NCI-H524 treated with DMSO at 0.1 percent for 48 hours (cell line): ENCODE data around the gene GJA4.
"Not testable (repeated sequence)": the region's sequence is repeated elsewhere in the genome, so short reads cannot be mapped to it uniquely, and the experiment has no call there.

Experiments
- DNase-seq: peaks from one replicate; lab custom pipeline; 2025; lab: John Stamatoyannopoulos, UW

The GJA4 gene

DNA sequence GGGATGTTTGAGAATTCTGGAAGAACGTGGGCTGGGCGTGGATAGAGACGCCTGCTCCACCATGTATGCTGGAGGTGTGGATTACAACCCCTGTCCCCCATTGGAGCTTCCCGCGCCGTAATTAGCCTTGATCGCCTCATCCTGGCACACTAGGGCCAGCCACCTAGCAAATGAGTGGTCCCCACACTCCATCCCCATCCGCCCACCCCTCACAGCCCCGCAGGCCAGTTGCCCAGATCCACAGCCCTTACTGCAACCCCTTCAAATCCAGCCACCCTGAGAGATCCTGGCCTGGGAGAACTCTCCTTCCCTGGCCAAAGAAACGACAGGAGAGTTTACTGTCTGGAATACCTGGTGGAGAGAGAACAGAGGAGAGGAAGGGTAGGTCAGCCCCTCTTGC lies 375 bp upstream of the GJA4 start:
- DNase-seq = no peak

GRCh38 chr1:34794001-34794789 lies 1.4 kb downstream of the GJA4 start:
- DNase-seq = no peak

- DNase-seq = no peak
Observed at GRCh38 chr1:34794790-34795180, 2.0 kb downstream of the GJA4 start.

DNA sequence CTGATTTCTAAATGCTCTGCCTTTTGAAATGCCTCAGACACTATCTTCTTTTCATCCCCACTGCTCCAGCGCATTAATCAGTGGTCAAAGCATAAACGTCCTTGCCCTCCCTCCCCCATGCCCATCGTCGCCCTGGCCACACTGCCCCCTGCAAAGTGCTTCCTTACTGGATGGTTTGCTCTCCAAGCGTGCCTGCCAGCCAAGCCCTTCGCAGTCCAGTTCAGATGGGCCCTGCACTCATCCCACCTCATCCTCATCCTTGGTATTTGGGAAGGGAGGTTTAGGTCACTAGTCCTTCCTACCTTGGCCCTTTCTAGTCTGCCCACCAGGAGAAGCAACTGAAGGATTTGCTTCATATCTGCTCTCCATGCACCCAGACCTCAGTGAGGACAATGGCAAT lies 3.1 kb downstream of the GJA4 start:
- DNase-seq = no peak

DNA sequence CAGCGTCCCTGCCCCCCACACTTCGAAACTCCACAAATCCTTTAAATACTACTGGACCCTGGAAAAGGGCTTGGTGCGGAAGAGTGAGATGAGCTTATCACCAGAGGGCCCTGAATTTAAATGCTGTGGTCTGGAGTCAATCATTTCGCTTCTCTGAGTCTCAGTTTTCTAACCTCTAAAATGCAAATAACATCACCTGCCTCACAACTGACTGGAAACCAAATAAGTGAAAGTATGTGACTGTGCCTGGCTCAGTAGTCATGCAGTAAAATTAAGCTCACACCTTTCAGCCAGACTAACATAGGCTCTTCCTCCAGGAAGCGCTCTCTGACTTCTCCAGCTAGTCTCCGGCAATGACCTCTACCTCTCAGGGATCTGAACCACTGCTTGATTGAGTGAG lies 4.2 kb downstream of the GJA4 start:
- no peak for DNase-seq

DNA sequence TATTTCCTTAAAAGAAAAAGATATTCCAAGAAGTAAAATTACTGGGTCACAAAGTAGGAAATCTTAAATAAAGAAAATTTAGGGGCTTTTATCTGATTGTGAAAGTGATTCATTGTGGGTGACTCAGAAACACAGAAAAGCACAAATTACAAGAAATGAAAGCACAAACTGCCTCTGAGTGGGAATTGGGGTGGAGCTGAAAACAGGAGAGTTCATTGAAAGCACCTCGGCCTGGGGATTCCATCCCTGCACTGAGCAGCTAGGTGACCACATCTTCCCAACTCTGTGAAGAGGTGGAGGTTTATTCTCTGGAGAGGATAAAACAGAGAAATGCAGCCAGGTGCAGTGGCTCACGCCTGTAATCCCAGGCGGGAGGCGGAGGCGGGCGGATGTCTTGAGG lies 7.4 kb downstream of the GJA4 start:
- DNase-seq = no peak

DNA sequence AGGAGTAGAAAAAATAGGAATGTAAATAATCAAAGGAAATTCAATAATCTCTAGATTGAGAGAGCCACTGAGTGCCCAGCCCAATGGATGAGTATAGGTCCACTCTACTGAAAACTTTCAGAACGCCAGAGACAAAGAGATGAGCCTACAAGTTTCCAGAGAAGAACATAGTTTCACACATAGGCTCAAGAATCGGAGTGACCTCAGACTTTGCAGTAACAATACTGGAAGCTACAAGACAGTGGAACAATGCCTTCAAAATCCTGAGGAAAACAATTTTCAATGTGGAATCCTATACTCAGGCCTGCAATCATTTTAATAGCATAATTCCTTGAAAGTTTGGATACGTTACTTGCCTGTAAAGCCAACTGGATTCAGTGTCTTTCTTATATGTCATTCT lies 11.0 kb downstream of the GJA4 start:
- DNase-seq = no peak

DNA sequence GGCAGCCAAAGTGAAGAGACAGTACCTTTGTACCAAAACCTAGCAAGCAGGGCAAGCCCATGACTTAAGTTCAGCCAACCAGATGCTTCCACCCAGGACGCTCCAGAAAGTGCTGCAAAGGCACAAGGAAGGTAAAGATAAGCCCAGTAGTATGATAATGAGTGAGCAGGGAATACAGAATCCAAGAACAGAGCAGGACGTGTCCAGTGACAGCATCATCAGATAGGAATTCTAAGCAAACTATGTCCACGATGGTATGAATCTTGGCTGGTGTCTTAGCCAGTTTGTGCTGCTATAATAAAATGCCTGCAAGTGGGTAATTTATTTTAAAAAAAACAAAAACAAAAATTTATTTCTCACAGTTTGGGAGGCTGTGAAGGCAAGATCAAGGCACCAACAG lies 13.6 kb downstream of the GJA4 start:
- DNase-seq = no peak

DNA sequence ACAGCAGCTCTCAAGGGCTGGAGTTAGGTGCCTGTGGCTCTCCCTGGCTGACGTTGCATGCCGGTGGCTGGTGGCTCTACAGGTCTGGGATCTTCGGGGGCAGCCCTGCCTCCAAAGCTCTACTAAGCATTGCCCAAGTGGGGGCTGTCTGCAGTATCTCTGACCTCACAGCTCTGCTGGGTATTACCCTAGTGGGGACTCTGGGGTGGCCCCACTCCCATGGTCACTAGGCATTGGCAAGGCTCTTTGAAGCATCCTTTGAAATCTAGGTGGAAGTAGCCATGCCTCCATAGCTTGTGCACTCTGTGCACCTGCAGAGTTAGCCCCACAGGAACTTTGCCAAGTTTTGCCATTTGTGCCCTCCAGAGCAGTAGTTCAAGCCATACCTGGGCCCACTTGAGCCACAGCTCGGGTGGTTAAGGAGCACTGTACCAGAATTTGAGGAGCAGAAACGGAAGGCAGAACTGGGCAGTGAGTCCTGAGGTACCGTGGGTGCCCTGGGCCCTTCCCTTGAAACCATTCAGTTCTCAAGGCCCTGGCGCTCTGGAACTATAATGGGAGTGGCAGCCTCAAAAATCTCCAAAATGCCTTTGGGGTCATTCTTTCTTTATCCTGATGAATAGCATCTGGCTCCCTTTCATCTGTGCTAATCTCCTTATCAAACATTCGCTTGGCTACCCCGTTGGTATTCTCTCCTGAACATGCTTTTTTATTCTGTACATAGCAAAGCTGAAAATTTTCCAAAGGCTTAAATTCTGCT lies 15.4 kb downstream of the GJA4 start:
- no peak for DNase-seq

- not testable (repeated sequence) for DNase-seq
Observed at GRCh38 chr1:34810781-34811180, 18.0 kb downstream of the GJA4 start.

- DNase-seq = no peak
Observed at GRCh38 chr1:34816332-34816731, 23.5 kb downstream of the GJA4 start.

DNA sequence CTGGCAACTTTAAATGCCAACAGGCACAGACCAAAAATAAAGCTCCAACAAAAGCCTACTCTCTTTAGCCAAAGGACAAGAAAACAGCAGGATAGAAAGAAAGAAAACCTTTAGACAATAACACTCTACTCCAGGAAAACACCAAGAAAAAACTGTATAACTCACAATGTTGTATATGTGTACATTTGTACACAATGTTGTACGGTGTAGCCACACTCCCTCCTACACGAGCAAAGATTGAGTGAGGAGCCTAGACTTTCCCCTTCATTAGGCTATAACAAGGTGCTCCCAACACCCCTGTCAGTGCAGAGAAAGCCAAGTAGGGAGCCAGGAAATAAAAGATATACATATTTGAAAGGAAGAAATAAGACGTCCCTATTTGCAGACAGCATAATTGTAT lies 24.0 kb downstream of the GJA4 start:
- DNase-seq = no peak

GRCh38 chr1:34818862-34819261 lies 26.1 kb downstream of the GJA4 start:
- not testable (repeated sequence) for DNase-seq

DNA sequence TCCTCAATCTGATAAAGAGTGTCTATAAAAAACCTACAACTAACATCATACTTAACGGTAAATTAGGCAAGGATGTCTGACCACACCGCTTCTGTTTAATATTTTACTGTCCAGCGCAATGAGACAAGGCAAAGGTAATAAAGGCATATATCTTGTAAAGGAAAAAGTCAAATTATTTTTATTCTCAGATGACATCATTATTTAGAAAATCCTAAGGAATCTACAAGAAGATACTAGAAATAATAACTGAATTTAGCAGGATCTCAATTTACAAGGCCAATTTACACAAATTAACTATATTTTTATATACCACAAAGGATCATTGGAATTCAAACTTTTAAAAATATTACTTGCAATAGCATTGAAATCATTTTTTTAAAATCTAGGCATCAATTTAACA lies 29.4 kb downstream of the GJA4 start:
- no peak for DNase-seq

DNA sequence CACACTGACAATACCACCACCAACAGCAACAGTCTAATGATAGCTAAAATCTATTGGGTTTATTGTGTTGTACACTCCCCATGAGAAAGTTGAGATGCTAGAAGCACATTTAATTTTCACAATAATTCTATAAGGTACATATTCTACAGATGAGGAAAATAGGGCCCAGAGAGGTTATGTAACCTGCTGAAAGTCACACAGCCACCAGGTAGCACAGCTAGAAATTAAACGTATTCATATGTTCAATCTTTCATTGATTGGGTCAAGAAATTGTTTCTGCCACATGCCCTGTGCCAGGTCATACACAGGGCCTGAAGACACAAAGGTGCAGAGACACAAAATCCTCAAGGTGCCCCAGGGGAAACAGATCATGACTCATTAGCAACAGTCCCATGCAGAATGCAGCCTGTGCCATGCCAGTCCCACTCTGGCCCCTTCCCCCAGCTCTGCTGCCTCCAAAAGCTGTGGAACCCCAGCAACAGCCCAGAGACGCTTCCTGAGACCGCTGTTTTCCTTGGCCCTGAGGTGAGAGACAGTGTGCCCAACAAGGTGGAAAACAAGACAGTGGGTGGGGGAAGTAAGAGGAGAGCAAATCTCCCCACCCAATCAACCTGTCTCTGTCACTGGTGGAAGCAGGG lies 32.1 kb downstream of the GJA4 start:
- no peak for DNase-seq

- no peak for DNase-seq
Observed at GRCh38 chr1:34825455-34826091, 32.8 kb downstream of the GJA4 start.

DNA sequence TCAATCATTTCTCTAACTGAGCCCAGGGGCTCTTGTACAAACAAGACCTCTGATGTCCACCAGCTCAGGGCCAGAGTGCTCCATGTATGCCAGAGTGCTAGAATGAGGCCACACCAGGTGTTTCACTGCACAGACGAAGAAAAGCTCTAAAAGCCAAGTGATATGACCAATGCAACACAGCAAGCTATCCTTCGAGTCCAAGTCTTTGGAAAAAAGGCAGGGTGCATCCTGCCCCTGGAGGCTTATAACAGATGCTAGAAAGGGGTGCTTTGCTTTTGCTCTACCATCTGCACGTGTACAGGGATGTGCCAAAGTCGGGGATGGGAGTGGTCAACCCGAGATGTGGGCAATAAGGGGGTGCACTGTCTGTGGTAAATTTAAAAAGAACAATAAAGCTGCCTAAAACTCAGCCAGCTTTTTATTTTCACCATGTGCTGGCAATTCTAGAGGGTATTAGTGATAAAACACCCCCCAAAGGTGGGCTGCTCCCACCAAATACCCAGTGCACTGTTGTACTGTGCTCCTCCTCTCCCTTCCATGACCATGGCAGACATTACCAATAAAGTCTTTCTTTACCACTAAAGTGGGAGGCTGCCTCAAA lies 34.6 kb downstream of the GJA4 start:
- no peak for DNase-seq

DNA sequence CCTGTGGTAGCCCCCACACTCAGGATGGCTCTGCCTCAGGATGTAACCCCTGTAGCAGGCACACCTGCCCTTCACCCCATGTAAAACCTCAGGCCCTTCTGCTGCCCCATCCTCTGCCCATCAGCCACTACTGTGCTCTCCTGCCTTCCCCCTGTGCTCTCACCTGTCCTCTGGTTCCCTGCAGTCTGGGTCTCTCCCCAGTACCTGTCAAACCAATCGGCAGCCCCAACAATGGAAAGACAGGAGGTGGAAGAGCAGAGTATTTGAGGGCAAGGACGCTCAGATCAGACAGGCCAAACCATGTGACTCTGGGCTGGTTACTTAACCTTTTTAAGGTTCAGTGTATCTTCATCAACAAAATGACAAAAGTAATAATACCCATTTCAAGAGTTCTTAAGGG lies 35.8 kb downstream of the GJA4 start:
- no peak for DNase-seq

DNA sequence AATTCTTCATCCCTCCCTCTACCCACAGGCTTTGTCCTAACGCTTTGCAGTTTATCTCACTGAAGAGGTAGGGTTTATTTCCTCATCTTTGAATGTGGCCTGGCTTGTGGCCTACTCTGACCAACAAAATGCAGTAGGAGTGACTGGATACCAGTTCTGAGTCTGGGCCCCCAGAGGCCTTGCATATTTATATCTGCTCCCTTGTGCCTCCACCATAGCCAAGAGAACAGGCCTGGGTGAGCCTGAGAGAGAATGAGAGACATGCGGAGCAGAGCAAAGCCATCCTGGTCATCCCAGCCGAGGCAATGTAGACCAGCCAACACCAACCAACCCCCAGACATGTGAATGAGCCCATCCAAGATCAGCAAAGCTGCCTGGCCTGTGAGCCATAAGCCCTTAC lies 36.5 kb downstream of the GJA4 start:
- no peak for DNase-seq

DNA sequence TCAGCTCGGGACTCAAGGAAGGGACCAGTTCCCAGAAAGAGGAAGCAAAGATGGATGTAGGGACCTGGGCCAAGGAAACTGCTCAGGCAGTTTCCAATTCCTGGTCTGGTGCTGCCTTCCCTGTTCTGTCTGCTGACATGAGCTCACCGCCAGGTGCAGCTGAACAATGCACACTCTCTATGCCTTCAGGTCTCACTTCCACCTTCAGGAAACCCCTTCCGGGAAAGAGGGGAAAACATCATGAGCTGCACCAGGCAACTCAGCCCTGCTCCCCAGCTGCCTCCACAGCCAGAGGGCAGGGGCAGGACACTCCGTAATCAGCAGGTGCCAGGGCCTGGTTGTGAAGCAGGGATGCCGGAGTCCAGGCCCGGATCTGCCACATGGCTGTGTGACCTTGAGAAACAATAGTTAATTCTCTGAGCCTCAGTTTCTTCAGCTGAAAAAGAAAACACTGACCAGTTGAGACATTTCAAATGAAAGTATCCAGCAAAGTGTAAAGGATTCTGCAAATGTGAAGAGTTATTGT lies 39.0 kb downstream of the GJA4 start:
- no peak for DNase-seq

DNA sequence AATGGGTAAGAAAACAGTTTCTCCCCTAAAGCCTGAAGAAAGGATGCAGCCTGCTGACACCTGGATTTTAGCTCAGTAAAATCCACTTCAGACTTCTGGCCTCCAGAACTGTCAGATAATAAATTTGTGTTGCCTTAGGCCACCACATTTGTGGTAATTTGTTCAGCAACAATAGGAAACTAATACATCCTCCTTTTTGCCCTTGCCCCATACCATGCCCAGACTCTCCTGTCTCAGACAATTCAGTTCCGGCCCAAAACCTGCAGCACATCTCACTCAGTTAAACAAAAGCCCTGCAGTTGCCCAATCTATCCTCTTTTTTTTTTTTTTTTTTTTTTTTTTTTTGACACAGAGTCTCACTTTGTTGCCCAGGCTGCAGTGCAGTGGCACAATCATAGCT lies 40.9 kb downstream of the GJA4 start:
- DNase-seq = no peak
